Immature natural killer cell (primary cell): Measurements from ENCODE around the gene QRSL1. TPM values are rescaled to one million over a fixed set of nuclear protein-coding genes. Genes with fewer than 3 reads are reported as not detected.
"Not testable (repeated sequence)": the region's sequence is repeated elsewhere in the genome, so short reads cannot be mapped to it uniquely, and the experiment has no call there.

ENCODE experiments used
- DNase-seq, 3 donors: peaks; one replicate each; pipeline ENCODE4 v3.0.0; 2022; ENCODE audit warnings: mixed read lengths in 1 of 3
- H3K27ac Mint-ChIP-seq, 6 donors: one replicate each; pipeline ENCODE4 v1.8.0; 2020; ENCODE audit warnings: mixed read lengths in 6 of 6, mild to moderate bottlenecking in 5 of 6, inconsistent platforms in 4 of 6, moderate library complexity in 3 of 6
- H3K27me3 Mint-ChIP-seq, 3 donors: one replicate each; pipeline ENCODE4 v1.8.0; 2020 to 2021; ENCODE audit warnings: low read depth in 3 of 3, mild to moderate bottlenecking in 3 of 3, mixed read lengths in 3 of 3, moderate library complexity in 3 of 3, inconsistent platforms in 1 of 3
- H3K36me3 Mint-ChIP-seq, 3 donors: one replicate each; pipeline ENCODE4 v1.8.0; 2020; ENCODE audit warnings: mixed read lengths in 3 of 3, inconsistent platforms in 2 of 3, mild to moderate bottlenecking in 2 of 3
- H3K4me1 Mint-ChIP-seq, 2 donors: one replicate each; pipeline ENCODE4 v1.8.0; 2020; ENCODE audit warnings: inconsistent platforms in 2 of 2, mild to moderate bottlenecking in 2 of 2, mixed read lengths in 2 of 2, moderate library complexity in 1 of 2
- H3K4me3 Mint-ChIP-seq, 5 donors: one replicate each; pipeline ENCODE4 v1.8.0; 2020; ENCODE audit warnings: mild to moderate bottlenecking in 5 of 5, mixed read lengths in 5 of 5, inconsistent platforms in 3 of 5, moderate library complexity in 3 of 5
- H3K9me3 Mint-ChIP-seq, 6 donors: one replicate each; pipeline ENCODE4 v1.8.0; 2020; ENCODE audit warnings: mild to moderate bottlenecking in 6 of 6, mixed read lengths in 6 of 6, inconsistent platforms in 4 of 6, moderate library complexity in 3 of 6
- polyA plus RNA-seq, 3 donors: library from polyadenylated mRNA; unstranded; fragments of 300-500 nt; fragmentation: Illumina TruSeq; gene quantifications; one replicate each; pipeline ENCODE4 v1.2.3, GENCODE V29; 2021

QRSL1 gene
- 1 to 10 TPM; 6.8 to 9.9 (median 7.8) TPM for polyA plus RNA-seq

DNA sequence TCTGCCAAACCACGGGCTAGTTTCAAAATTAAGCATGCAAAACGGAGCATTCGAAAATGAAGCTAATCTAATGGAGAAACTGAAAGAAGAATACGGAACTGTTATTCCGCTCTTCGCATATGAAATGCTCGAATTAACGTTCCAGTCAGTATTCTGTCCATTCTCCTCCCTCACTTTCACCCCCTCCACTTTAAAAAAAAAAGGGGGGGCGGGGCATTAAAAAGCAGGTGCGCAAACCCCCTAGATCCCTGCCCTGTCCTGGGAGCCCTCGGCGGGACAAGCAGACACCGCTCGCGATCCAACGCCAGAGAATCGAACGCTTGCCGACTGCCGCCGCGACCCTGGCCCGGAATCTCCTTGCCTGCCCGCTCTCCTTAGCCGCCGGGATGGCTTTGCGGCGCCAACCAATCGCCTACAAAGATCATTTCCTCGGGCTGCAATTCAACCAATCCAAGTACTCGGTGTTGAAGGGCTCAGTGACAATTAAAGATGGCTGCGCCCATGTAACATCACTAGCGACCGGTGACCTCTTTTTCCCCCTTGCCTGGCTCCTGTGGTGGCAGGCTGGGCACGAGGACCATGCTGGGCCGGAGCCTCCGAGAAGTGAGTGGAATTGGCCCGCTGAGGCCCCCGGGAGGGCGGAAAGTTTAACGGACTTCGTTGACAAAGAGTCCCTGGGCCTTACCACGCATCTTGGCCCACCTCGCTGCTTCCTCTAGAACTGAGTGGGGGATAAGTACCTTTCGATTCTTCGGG, at the start of gene QRSL1, which contains the start of gene RTN4IP1:
QRSL1 (plus strand) TSS at position 476 of the 756 bp plus-strand sequence; CDS start at position 580, 104 bp downstream.
RTN4IP1 (minus strand) TSS at position 396 of the 756 bp plus-strand sequence. CDS start 477 bp downstream, outside the sequence.
- H3K27ac Mint-ChIP-seq: peak within 1 kb of the TSS; percentile 94 to 99 (median 98)
- H3K27me3 Mint-ChIP-seq: peaks cover 3 to 11% (median 10%) of the 10 kb centered on the region in 3 donors
- no peaks in the 10 kb centered on the region for H3K9me3 Mint-ChIP-seq
- H3K4me1 Mint-ChIP-seq: peaks cover 29% of the 10 kb centered on the region in 2 donors
- DNase-seq: peak; percentile 89 to 91 (median 91)
- peak within 1 kb of the TSS; percentile 95 to 99 (median 98) for H3K4me3 Mint-ChIP-seq
- no peaks in the 10 kb centered on the region for H3K36me3 Mint-ChIP-seq

DNA sequence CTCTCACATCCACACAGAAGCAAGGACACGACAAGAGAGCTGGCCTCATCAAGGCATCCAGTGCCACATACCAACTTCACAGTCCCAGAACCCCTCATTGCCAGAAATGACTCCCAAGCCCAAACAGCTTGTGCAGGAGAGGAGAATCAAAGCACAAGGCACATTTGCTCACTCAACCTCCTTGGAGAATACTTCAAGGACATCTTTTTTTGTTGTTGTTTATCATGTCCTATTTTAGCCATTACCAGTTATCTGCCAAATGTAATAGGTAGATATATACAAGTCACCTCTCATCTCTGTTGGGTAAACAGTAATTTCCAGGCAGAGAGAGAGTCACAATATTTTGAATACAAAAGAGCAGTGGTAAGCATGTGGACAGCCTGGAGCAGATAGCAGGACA, 47.9 kb upstream of the QRSL1 start:
- Mint-ChIP-seq H3K9me3 (no peaks in the 10 kb centered on the region), H3K4me3 (no peak overlapping the region), H3K4me1 (no peaks in the 10 kb centered on the region), H3K36me3 (peaks cover 2 to 37% (median 30%) of the 10 kb centered on the region in 3 donors), H3K27me3 (no peaks in the 10 kb centered on the region), H3K27ac (peak overlapping the region in 1 of 6 donors; percentile 45)
- DNase-seq: no peak

- H3K36me3 Mint-ChIP-seq: peaks cover 19 to 50% (median 45%) of the 10 kb centered on the region in 3 donors
- H3K27me3 Mint-ChIP-seq: no peaks in the 10 kb centered on the region
- H3K4me3 Mint-ChIP-seq: no peak overlapping the region
- no peaks in the 10 kb centered on the region for H3K9me3 Mint-ChIP-seq
- H3K27ac Mint-ChIP-seq: no peak overlapping the region
- DNase-seq: no peak
- H3K4me1 Mint-ChIP-seq: no peaks in the 10 kb centered on the region
Measured at GRCh38 chr6:106586815-106587415, 42.5 kb upstream of the QRSL1 start.

DNA sequence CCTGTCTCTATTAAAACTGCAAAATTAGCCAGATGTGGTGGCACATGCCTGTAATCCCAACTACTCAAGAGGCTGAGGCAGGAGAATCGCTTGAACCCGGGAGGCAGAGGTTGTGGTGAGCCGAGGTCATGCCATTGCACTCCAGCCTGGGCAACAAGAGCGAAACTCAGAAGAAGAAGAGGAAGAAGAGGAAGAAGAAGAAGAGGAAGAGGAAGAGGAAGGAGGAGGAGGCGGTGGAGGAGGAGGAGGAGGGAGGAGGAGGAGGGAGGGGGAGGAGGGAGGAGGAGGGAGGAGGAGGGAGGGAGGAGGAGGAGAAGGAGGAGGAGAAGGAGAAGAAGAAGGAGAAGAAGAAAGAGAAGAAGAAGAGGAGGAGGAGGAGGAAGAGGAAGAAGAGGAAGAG, 40.4 kb upstream of the QRSL1 start:
- H3K36me3 Mint-ChIP-seq: peaks cover 24 to 45% (median 37%) of the 10 kb centered on the region in 3 donors
- not testable (repeated sequence) for H3K4me1 Mint-ChIP-seq, H3K27me3 Mint-ChIP-seq, H3K9me3 Mint-ChIP-seq, H3K4me3 Mint-ChIP-seq, H3K27ac Mint-ChIP-seq, DNase-seq

DNA sequence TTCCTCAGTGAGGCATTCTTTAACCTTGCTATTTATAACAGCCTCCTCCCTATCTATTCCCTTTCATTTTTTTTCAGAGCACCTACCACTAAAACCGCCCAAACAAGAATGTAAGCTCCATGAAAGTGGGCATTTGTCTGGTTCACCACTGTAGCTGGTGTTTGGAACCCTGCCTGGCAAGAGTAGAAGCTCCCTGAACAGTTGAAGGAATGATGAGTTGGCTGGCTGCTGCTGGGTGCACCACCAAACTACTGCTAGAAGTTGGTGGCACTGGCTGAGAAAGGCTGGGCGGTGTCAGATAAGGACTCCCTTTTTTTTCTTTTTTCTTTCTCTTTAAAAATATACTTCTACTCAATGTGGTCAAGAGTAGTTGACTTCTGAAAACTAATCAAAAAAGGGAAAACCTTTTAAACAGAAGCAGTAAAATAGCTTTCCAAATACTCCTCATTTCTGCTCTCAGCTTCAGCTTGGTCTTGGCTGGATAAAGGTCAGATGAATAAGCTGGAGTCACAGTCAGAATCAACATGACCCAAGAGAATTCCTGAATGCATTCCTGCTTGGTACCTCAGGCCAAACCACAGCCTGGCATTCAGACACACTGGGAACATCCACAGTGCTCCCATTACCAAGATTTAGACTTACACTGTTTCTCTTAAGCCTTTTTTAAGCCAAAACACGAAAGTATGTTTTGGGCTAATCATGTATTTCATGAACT, 38.1 kb upstream of the QRSL1 start:
- no peaks in the 10 kb centered on the region for H3K4me1 Mint-ChIP-seq
- peaks cover 23 to 36% (median 31%) of the 10 kb centered on the region in 3 donors for H3K36me3 Mint-ChIP-seq
- H3K27ac Mint-ChIP-seq: no peak overlapping the region
- H3K27me3 Mint-ChIP-seq: no peaks in the 10 kb centered on the region
- DNase-seq: no peak
- H3K9me3 Mint-ChIP-seq: no peaks in the 10 kb centered on the region
- H3K4me3 Mint-ChIP-seq: no peak overlapping the region

GRCh38 chr6:106599440-106599839, 29.9 kb upstream of the QRSL1 start:
- peaks cover 0 to 4% (median 0%) of the 10 kb centered on the region in 6 donors for H3K9me3 Mint-ChIP-seq
- H3K36me3 Mint-ChIP-seq: peaks cover 18 to 41% (median 32%) of the 10 kb centered on the region in 3 donors
- H3K27ac Mint-ChIP-seq: no peak overlapping the region
- no peaks in the 10 kb centered on the region for H3K27me3 Mint-ChIP-seq
- H3K4me1 Mint-ChIP-seq: no peaks in the 10 kb centered on the region
- H3K4me3 Mint-ChIP-seq: no peak overlapping the region
- no peak for DNase-seq

DNA sequence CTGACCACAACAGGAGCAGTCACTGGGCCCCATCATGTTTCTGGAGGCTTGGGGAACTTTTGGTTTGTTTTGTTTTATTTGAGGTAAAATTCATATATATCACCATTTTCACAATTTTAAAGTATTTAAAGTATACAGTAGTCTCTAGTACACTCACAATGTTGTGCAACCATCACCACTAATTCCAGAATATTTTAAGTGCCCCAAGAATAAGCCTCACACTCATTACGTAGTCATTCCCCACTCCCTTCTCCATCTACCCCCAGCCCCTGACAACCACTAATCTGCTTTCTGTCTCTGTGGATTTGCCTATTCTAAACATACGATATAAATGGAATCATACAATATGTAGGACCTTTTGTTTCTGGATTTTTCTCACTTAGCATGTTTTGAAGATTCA, 29.0 kb upstream of the QRSL1 start:
- H3K27ac Mint-ChIP-seq: no peak overlapping the region
- H3K27me3 Mint-ChIP-seq: no peaks in the 10 kb centered on the region
- H3K36me3 Mint-ChIP-seq: peaks cover 18 to 46% (median 32%) of the 10 kb centered on the region in 3 donors
- H3K4me1 Mint-ChIP-seq: no peaks in the 10 kb centered on the region
- no peak for DNase-seq
- H3K9me3 Mint-ChIP-seq: peaks cover 0 to 4% (median 0%) of the 10 kb centered on the region in 6 donors
- H3K4me3 Mint-ChIP-seq: no peak overlapping the region

- H3K27me3 Mint-ChIP-seq: peaks cover 0 to 3% (median 0%) of the 10 kb centered on the region in 3 donors
- H3K4me3 Mint-ChIP-seq: no peak overlapping the region
- no peaks in the 10 kb centered on the region for H3K9me3 Mint-ChIP-seq
- DNase-seq: peak; percentile 23 to 39 (median 26)
- peak overlapping the region in 1 of 6 donors; percentile 19 for H3K27ac Mint-ChIP-seq
- H3K36me3 Mint-ChIP-seq: peaks cover 8 to 22% (median 14%) of the 10 kb centered on the region in 3 donors
- peaks cover 2 to 7% of the 10 kb centered on the region in 2 donors for H3K4me1 Mint-ChIP-seq
Measured at GRCh38 chr6:106608080-106608668, 21.2 kb upstream of the QRSL1 start.

- Mint-ChIP-seq H3K27me3 (peaks cover 0 to 3% (median 0%) of the 10 kb centered on the region in 3 donors), H3K27ac (no peak overlapping the region), H3K36me3 (peaks cover 13 to 26% (median 13%) of the 10 kb centered on the region in 3 donors), H3K4me1 (peaks cover 2 to 7% of the 10 kb centered on the region in 2 donors), H3K9me3 (no peaks in the 10 kb centered on the region), H3K4me3 (no peak overlapping the region)
- no peak for DNase-seq
Measured at GRCh38 chr6:106609699-106610098, 19.7 kb upstream of the QRSL1 start.

DNA sequence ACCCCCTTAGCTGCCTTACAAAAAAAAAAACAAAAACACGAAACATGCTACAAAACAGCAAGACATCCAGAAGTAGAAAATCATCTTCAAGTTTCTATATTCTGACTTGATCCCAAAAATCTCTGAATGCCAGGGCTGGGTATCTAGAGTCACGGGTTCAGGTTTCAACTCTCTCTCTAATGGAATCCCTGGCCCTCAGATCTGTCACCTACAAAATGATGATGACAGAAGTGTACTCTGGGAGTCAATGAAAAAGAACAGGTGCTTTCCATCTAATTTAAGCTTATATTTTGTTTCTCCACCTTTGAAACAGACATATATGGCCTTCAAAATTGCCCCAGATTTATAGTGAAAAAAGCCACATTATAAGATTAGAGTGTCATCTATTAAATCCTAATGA, 18.3 kb upstream of the QRSL1 start:
- Mint-ChIP-seq H3K4me1 (peaks cover 2 to 7% of the 10 kb centered on the region in 2 donors), H3K27ac (no peak overlapping the region), H3K9me3 (no peaks in the 10 kb centered on the region), H3K36me3 (peaks cover 13 to 23% (median 13%) of the 10 kb centered on the region in 3 donors), H3K27me3 (peaks cover 0 to 3% (median 0%) of the 10 kb centered on the region in 3 donors), H3K4me3 (no peak overlapping the region)
- DNase-seq: no peak

GRCh38 chr6:106612671-106613416, 16.5 kb upstream of the QRSL1 start:
- H3K36me3 Mint-ChIP-seq: peaks cover 13 to 26% (median 13%) of the 10 kb centered on the region in 3 donors
- no peaks in the 10 kb centered on the region for H3K9me3 Mint-ChIP-seq
- no peak overlapping the region for H3K27ac Mint-ChIP-seq
- DNase-seq: no peak
- H3K27me3 Mint-ChIP-seq: peaks cover 0 to 3% (median 0%) of the 10 kb centered on the region in 3 donors
- peaks cover 2 to 6% of the 10 kb centered on the region in 2 donors for H3K4me1 Mint-ChIP-seq
- H3K4me3 Mint-ChIP-seq: no peak overlapping the region

DNA sequence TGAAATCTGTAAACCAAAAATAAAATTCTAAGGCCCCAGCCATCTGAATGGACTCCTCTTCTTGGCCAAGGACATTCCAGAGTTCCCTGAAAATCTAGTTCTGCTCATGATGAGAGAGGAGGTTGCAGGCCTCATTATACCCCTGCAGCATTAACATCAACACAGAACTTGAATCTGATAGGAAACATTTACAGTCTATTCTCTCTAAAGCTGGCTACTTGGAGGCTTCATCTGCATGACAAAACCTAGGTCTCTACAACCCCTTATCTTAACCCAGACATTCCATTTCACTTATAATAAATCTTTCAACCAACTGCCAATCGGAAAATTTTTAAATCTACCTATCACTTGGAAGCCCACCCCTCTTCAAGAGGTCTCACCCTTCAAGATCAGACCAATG, 15.8 kb upstream of the QRSL1 start:
- Mint-ChIP-seq H3K4me3 (no peak overlapping the region), H3K9me3 (no peaks in the 10 kb centered on the region), H3K27me3 (peaks cover 0 to 3% (median 0%) of the 10 kb centered on the region in 3 donors), H3K4me1 (no peaks in the 10 kb centered on the region), H3K27ac (no peak overlapping the region), H3K36me3 (peaks cover 13 to 31% (median 17%) of the 10 kb centered on the region in 3 donors)
- no peak for DNase-seq

DNA sequence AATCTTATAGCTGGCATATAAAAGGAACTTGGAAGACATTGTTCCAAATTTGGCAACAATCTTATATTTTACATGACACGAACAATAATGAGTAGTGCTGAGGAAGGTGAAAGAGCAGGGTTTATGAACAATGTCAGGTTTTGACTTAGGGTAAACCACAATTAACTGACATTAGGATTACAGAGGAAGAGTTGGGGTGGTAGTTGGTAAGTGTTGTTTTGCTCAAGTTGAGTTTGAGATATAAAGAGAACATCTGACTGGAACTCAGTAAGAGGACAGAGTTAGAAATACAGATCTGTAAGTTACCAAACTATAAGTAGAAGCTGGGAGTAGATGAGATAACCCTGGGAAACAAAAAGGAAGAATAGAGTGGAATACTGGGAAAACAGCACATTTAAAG, 15.2 kb upstream of the QRSL1 start:
- no peak overlapping the region for H3K4me3 Mint-ChIP-seq
- no peaks in the 10 kb centered on the region for H3K4me1 Mint-ChIP-seq
- peaks cover 0 to 1% (median 0%) of the 10 kb centered on the region in 3 donors for H3K27me3 Mint-ChIP-seq
- no peak overlapping the region for H3K27ac Mint-ChIP-seq
- no peak for DNase-seq
- H3K9me3 Mint-ChIP-seq: no peaks in the 10 kb centered on the region
- peaks cover 13 to 36% (median 20%) of the 10 kb centered on the region in 3 donors for H3K36me3 Mint-ChIP-seq
